NOMO-1 treated with dmso at 0.1 percent for 144 hours (cell line): ENCODE measurements around the gene NHERF1.
A peak's percentile ranks its signal among the peaks of the same experiment; 100 is the strongest.

Experiments
- DNase-seq: peaks from one replicate; lab custom pipeline; 2025; ENCODE audit not compliant: unreplicated experiment; lab: John Stamatoyannopoulos, UW

NHERF1 gene

GRCh38 chr17:74782571-74782970 is 34.1 kb downstream of the NHERF1 start:
- DNase-seq: no peak

- DNase-seq: no peak
These were observed 35.8 kb downstream of the NHERF1 start for GRCh38 chr17:74784125-74784810.

GRCh38 chr17:74785096-74785980 is 36.9 kb downstream of the NHERF1 start:
- DNase-seq: no peak

- no peak for DNase-seq
These were observed 37.5 kb downstream of the NHERF1 start for GRCh38 chr17:74785981-74786360.

GRCh38 chr17:74786431-74787055 is 38.1 kb downstream of the NHERF1 start:
- DNase-seq: peak; percentile 77

GRCh38 chr17:74790161-74791058 is 42.0 kb downstream of the NHERF1 start:
- DNase-seq: peak; percentile 26

GRCh38 chr17:74792586-74793105 is 44.2 kb downstream of the NHERF1 start:
- DNase-seq: no peak

GRCh38 chr17:74795327-74796020 is 47.0 kb downstream of the NHERF1 start:
- no peak for DNase-seq

- DNase-seq: no peak
These were observed 47.8 kb downstream of the NHERF1 start for GRCh38 chr17:74796211-74796610.

GRCh38 chr17:74796866-74797265 is 48.4 kb downstream of the NHERF1 start:
- DNase-seq: no peak

- DNase-seq: no peak
These were observed 49.4 kb downstream of the NHERF1 start for GRCh38 chr17:74797824-74798223.

- DNase-seq: no peak
These were observed 49.8 kb downstream of the NHERF1 start for GRCh38 chr17:74798239-74798707.

- no peak for DNase-seq
These were observed 50.7 kb downstream of the NHERF1 start for GRCh38 chr17:74799097-74799496.

GRCh38 chr17:74800531-74800930 is 52.1 kb downstream of the NHERF1 start:
- DNase-seq: no peak

GRCh38 chr17:74801896-74802295 is 53.5 kb downstream of the NHERF1 start:
- no peak for DNase-seq

GRCh38 chr17:74803388-74803930 is 55.0 kb downstream of the NHERF1 start:
- DNase-seq: no peak

- no peak for DNase-seq
These were observed 55.5 kb downstream of the NHERF1 start for GRCh38 chr17:74803971-74804370.

GRCh38 chr17:74804683-74805082 is 56.3 kb downstream of the NHERF1 start:
- DNase-seq: no peak

- no peak for DNase-seq
These were observed 57.2 kb downstream of the NHERF1 start for GRCh38 chr17:74805591-74805991.

GRCh38 chr17:74806334-74806733 is 57.9 kb downstream of the NHERF1 start:
- no peak for DNase-seq
